GM18499 (cell line): ENCODE measurements around the gene WASF2.
"Not testable (repeated sequence)": the region's sequence is repeated elsewhere in the genome, so short reads cannot be mapped to it uniquely, and the experiment has no call there.

Experiments
- ATAC-seq: cut with Tn5 transposase; IDR thresholded peaks from one replicate; pipeline ENCODE4 v1.9.1; 2021; ENCODE audit warnings: moderate number of reproducible peaks; ENCODE audit not compliant: insufficient read depth, unreplicated experiment

WASF2 gene

DNA sequence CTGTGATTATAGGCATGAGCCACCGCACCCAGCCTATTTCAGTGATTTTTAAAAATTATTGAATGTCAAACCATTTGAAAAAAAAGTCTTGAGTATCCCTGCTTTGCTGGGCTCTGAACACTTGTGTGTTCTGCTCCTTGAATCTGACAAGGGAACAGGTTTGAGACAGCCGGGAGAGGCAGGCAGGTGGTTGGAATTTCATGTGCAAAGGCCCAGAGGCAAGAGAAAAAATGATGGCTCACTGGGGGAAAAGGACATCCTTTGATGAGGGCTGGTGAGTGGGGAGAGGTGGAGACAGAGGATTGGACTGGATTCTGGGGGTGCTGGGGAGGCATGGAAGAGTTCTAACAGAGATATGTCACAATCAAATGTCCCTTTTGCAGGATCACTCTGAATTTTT lies 13.1 kb upstream of the WASF2 start:
- no peak for ATAC-seq

DNA sequence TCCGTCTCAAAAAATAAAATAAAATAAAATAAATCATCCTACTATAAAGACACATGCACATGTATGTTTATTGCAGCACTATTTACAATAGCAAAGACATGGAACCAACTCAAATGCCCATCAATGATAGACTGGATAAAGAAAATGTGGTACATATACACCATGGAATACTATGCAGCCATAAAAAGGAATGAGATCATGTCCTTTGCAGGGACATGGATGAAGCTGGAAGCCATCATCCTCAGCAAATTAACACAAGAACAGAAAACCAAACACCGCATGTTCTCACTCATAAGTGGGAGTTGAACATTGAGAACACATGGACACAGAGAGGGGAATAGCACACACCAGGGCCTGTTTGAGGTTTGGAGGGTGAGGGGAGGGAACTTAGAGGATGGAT lies 11.2 kb upstream of the WASF2 start:
- not testable (repeated sequence) for ATAC-seq

DNA sequence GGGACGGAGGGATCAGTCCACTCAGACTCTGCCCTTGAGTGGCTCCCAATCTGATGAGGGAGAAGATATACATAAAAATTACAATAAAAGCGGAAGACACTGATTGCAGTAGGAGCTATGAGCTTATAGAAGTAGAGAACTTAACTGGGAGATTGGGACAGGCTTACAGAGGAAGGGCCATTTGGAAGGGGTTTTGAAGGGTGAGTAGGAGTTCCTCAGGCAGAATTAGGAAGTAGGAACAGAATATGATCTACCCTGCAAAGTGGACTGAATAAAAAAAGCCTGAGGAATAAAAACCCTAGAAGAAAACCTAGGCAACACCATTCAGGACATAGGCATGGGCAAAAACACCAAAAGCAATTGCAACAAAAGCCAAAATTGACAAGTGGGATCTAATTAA lies 9.2 kb upstream of the WASF2 start:
- ATAC-seq, result no peak

DNA sequence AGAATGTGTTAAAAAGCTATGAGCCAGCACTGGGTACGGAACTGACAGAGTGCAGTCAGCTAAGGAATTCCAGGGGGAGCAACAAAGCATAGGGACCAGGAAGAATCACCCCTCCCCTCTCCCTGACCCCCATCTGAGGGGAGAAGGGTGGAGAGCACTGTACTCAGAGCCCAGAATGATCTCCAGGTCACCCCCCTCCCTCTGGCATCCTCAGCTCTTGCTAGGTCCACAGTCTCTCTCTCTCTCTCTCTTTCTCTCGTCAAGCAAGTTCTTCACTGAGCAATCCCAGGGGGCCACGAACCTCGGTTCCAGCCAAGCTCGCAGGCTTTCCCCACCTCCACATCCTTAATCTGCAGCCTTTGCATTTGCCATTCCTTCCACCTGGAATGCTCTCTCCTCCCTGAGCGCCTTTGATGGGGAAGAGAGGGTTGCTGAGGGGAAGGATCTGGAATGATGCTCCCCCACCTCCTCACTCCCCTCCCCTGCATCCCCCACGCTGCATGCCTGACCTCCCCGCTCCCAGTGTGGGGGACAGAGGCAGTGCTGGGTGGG lies 6.7 kb upstream of the WASF2 start:
- no peak for ATAC-seq

DNA sequence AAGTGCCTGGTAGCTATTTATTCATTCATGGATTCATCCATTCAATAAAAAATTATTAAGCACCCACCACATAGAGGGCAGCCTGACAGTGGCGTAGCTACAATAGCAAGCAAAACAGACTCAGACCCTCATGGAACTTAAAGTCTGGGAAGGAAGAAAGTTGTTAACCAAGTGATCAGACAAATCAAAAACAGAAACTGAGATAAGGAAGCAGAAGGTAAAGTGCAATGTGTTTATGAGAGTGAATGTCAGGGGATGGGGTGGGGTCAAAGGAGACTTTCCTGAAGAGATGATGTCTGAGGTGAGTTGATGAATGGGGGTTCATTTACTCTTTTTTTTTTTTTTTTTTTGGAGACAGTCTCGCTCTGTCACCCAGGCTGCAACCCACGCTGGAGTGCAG lies 2.8 kb upstream of the WASF2 start:
- ATAC-seq, result no peak

DNA sequence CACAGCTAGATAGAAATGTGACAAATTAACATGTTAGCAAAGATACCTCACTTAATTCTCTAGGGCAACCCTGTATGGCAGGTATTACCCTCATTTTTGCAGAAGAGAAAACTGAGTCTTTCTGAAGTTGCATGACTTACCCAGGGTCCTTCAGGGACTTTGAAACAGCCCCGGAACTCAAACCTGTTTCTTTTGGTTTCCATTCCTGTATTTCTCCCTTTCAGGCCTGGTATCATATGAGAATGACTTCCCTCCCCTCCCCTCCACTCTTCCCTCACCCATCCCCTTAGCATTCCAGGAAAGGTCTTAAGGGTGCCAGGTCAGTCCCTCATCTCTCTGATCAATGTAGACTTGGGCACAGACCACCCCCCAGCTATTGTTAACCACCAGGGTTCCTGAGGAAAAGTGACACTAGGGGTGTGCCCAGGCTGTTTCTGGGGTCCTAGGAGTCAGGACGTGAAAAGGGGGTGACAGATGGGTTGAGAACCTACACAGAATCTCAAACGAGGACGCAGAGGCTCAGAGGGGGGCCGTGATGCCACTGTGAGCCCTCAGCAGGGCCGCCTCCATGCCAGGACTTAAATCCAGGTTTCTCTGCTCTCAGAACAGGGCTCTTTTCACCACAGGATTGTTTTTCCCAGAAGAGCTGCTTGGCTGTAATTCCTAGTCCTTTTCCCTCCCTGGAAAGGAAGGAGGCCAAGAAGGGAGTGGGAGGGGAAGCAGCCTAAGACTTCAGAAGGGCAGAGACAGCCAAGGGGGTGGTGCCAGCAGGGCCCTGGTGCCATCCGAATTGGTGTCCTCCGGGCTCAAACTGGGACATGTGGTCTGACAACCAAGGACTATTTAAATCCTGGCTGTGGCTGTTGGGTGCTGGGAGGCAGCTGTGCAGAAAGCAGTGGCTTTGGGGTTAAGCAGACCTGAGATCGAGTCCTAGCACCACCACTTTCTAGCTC lies 2.1 kb upstream of the WASF2 start:
- ATAC-seq, result no peak

DNA sequence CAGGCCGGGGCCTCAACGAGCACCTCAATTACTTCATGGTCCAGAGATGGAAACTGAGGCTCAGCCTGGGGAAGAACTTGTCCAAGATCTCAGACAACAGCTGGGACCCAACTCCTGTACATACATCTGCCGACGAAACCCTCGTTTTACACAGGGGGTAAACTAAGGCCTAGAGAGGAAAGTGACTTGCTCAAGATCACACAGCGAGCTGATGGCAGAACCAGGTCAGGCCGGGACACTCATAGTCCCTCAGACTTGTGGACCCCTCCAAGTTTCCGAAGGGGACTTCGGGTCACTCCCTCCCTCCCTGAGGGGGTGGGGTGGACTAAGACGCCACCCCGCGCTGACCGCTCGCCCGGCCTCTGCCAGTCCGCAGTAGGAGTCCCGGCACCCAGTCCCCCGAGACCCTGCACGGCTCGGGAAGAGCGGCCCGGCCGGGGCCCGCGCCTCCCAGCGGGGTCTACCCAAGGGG lies 430 bp downstream of the WASF2 start:
- peak; percentile 15 for ATAC-seq

DNA sequence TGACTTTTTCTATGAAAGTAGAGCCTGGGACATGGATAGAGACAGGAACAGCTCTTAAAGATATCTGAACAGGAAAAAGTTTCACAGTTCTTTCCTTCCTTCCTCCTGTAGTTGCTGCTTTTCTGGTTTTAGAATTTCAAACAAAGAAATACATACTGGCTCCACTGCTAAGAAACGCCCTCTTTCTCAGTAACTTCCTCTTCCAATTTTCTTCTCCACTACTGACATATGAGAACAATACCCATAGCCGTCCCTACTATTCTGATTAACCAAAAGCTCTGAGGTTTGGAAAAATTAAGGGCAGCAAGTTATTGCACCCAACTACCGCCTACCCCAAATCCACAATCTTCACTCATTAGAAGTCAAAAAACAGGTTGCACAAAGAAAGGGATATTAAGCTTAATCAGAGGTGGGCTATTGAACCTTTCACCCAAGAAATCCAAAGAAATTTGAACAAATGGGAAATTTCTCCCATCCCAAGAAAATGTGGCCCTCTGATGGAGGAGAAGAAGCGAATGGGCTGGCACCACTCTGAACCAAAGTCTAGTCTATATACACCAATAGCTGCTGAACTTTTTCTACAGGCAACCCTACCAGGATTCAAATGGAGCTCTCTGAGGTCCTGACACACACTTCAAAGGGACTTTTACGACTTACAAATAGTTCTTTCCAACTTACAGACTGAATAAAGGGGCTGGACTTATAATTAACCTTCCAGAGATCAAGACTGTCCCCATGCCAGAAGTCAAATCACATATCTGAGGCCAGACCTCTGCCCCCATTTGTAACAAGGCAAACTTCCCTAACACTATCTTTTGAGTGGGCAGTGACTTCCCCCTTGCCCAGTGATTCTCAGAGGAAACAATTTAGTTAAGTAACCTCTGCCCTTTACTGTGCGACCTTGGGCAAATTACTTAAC lies 1.7 kb downstream of the WASF2 start:
- no peak for ATAC-seq

DNA sequence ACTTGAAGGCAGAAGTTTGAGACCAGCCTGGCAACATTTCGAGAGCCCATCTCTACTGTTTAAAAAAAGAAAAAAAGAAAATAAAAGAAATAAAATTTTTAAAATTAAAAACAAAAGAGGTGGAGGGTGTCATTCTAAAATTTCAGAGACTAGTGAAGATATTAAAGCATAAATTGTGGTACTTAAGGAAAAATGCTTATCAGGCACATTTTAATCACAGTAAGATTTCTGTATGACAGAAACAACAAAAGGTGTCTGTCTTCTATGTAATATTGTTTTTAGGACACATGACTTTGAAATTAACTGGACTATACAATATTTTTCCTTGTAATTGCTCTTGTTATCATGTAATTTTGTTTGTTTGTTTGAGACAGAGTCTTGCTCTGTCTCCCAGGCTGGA lies 4.6 kb downstream of the WASF2 start:
- ATAC-seq, result no peak

DNA sequence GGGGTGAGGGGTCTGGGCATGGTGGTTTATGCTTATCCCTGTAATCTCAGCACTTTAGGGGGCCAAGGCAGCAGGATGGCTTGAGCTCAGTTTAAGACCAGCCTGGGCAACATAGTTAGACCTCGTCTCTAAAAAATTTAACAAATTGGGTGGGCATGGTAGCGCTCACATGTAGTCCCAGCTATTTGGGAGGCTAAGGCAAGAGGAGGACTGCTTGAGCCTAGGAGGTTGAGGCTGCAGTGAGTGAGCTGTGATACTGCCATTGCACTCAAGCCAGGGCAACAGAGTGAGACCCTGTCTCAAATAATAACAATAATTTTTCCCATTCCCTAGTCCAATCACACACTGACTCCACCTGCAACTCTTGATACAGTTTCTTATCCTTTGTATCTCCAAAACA lies 6.3 kb downstream of the WASF2 start:
- no peak for ATAC-seq

DNA sequence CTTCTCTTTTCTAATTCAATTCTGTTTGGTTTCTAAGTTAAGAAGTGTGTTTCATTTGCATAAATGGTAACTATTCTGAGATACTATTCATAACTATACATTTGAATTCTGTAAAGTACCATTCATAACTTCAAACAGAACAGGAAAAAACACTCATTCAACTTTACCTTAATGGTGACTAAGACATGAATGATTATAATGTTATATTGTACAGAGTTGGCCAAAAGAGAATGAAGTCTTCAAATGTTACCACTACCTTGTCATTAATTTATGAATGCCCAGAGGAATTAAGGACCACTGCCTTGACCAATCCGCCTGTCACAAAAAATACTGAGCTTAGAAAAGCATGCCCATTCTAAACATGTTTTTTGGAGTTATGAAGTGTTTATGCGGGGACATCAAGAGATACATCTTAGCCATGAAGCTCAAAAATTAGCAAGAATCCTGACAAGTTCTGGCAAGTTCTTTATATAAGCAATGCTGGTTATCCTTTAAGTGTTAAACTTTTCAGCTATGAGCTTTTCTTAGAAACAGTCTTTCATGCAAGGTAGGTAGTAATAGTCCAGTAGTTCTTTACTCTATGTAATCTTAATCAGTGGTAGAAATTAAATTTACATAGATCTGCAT lies 7.9 kb downstream of the WASF2 start:
- no peak for ATAC-seq

DNA sequence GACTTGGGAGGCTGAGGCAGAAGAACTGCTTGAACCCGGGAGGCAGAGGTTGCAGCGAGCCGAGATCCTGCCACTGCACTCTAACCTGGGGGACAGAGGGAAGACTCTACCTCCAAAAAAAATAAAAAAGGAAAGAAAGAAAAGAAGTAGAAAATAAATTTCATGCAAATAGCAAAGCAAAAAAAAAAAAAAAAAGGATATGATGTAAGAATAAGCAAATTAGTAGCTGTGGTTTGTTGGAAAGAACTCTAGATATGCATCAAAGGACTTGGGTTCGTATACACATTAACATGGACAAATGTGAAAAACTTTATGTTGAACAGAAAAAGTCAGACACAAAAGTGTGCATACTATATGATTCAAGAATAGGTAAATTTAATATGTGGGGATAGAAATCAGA lies 11.9 kb downstream of the WASF2 start:
- no peak for ATAC-seq

DNA sequence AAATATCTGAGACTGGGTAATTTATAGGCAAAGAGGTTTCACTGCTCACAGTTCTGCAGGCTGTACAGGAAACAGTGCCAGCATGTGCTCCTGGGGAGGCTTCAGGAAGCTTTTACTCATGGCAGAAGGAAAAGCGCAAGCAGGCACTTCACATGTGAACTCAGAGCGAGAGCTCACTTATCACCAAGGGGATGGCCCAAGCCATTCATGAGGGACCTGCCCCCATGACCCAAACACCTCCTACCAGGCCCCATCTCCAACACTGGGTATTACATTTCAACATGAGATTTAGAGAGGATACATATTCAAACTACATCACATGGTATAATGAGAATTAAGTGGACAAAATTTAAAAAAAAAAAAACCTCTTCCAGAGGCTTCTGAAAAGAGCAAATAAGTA lies 13.7 kb downstream of the WASF2 start:
- ATAC-seq, result no peak

DNA sequence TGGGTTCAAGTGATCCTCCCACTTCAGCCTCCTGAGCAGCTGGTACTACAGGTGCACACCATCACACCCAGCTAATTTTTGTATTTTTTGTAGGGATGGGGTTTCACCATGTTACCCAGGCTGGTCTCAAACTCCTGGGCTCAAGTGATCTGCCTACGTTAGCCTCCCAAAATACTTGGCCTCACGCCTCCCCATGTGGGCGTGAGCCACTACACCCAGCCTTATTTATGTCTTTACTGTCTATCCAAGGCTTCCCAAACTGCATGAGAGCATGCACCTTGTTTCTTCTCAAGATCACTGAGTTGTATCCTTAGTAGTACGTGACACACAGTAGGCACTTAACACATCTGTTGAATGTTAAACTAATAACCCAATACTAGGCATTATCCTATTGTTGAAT lies 14.2 kb downstream of the WASF2 start:
- no peak for ATAC-seq

DNA sequence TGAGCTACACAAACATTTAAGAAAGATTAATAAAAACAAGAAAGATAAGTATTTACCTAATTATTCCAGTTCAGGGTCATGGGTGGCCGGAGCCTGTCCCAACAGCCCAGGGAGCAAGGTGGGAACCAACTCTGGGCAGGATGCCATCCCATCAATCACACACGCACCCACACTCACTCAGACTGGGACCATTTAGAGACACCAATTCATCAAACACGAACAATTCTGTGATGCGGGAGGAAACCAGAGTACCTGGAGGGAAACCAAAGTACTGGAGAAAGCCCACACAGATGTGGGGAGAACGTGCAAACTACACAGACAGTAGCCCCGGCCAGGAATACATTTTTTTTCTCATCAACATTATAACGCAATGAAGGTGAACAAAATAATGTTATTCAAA lies 16.2 kb downstream of the WASF2 start:
- ATAC-seq, result no peak

DNA sequence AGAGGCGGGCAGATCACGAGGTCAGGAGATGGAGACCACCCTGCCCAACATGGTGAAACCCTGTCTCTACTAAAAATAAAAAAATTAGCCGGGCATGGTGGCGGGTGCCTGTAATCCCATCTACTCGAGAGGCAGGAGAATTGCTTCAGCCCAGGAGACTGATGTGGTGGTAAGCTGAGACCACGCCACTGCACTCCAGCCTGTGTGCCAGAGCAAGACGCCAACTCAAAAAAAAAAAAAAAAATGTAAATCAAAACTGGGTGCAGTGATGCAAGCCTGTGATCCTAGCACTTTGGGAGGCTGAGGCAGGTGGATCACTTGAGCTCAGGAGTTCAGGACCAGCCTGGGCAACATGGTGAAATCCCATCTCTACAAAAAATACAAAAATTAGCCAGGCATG lies 17.9 kb downstream of the WASF2 start:
- ATAC-seq, result not testable (repeated sequence)

DNA sequence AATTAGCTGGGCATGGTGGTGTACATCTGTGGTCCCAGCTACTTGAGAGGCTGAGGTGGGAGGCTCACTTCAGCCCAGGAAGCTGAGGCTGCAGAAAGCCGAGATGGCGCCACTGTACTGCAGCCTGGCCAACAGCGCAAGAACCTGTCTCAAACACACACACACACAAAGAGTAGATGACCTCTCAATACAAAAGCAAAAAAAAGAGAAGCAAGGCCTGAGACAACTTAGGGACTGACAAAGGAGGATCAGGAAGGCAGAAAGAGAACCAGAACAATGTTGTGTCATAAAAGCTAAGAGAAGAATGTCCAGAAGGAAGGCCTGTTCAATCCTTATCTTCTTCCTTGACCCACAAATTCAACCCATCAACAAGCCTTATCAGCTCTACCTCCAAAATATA lies 18.5 kb downstream of the WASF2 start:
- no peak for ATAC-seq

DNA sequence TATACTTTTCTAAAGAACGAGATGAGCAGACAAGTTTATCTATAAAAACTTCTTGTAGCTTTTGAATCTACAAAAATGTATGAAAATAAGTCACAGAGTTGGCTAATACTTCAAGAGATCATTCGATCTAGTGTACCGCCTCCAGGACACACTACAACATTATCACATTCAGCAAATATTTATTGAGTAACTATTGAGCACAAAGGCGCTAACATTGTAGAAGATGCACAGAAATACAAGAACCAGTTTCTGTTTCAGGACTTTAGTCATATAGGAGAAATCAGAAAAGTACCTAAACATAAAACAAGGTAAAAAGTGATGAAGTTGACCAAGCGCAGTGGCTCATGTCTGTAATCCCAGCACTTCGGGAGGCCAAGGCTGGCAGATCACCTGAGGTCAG lies 20.6 kb downstream of the WASF2 start:
- ATAC-seq, result no peak

DNA sequence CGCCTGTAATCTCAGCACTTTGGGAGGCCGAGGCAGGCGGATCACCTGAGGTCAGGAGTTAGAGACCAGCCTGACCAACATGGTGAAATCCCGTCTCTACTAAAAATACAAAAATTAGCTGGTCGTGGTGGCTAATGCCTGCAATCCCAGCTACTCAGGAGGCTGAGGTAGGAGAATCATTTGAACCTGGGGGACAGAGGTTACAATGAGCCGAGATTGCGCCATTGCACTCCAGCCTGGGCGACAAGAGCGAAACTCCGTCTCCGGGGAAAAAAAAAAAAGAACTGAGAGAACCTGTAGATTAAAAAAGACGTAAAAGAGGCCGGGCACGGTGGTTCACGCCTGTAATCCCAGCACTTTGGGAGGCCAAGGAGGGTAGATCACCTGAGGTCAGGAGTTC lies 21.6 kb downstream of the WASF2 start:
- not testable (repeated sequence) for ATAC-seq

DNA sequence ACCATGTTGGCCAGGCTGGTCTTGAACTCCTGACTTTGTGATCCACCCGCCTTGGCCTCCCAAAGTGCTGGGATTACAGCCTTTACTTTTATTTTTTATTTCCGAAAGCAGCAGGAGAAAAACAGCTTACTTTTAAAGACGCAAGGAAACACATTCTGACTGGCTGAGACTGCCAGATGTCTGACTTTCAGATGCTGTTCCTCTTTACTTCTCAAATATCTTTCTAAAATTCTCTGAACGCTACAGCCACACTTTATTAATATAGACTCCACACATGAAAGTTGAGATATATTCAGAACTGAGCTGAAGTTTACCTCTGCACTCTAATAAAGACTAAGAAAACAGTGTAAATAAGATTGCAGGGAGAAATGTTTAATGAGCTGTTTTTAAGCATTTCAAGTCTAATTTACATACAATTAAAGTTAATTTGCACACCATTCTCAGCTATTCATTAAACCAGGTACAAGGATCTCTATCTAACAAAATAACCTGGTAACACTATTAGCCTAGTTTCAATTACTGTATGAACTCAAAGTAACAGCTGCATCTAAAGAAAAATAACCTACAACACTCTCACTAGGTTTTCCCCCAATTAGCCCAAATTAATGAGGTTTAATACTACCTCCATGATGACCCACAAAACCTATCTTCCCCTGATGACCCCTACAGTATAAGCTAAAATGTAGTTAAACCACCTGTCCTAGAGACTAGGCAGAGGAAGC lies 24.9 kb downstream of the WASF2 start:
- no peak for ATAC-seq
